ENCODE data around the gene L3MBTL4.

The L3MBTL4 gene

GRCh38 chr18:6413579-6414117 is 1.1 kb downstream of the L3MBTL4 start:
- no peak for TF ChIP-seq YY1 (IDR thresholded peaks at IDR 0.05; ENCODE audit: low read depth)
- no peak for TF ChIP-seq ZBTB7A (IDR thresholded peaks at IDR 0.05; ENCODE audit: low read depth)
- TF ChIP-seq MAX (IDR thresholded peaks at IDR 0.05): no peak
- TF ChIP-seq REST (IDR thresholded peaks at IDR 0.05; ENCODE audit: low read depth): no peak
- TF ChIP-seq NFIC (IDR thresholded peaks at IDR 0.05): no peak
- no peak for TF ChIP-seq TEAD4 (IDR thresholded peaks at IDR 0.05)
- no peak for TF ChIP-seq FOXM1 (IDR thresholded peaks at IDR 0.05; ENCODE audit: borderline replicate concordance, low read depth)
- no peak for TF ChIP-seq USF1 (IDR thresholded peaks at IDR 0.05)
- TF ChIP-seq TCF12 (IDR thresholded peaks at IDR 0.05; ENCODE audit: low read depth): no peak
- TF ChIP-seq CEBPB (IDR thresholded peaks at IDR 0.05): no peak
- no peak for TF ChIP-seq EP300 (IDR thresholded peaks at IDR 0.05; ENCODE audit: borderline replicate concordance)
- TF ChIP-seq TAF1 (IDR thresholded peaks at IDR 0.05; ENCODE audit: low read depth): no peak
- no peak for TF ChIP-seq CREB1 (IDR thresholded peaks at IDR 0.05; ENCODE audit: low read depth)
- no peak for TF ChIP-seq EGR1 (IDR thresholded peaks at IDR 0.05)
- TF ChIP-seq RAD21 (IDR thresholded peaks at IDR 0.05; ENCODE audit: low read depth): no peak

- TF ChIP-seq EP300 (IDR thresholded peaks at IDR 0.05; ENCODE audit: borderline replicate concordance): no peak
- no peak for TF ChIP-seq TCF12 (IDR thresholded peaks at IDR 0.05; ENCODE audit: low read depth)
- TF ChIP-seq YY1 (IDR thresholded peaks at IDR 0.05; ENCODE audit: low read depth): no peak
- TF ChIP-seq REST (IDR thresholded peaks at IDR 0.05; ENCODE audit: low read depth): no peak
- TF ChIP-seq ZBTB7A (IDR thresholded peaks at IDR 0.05; ENCODE audit: low read depth): no peak
- TF ChIP-seq EGR1 (IDR thresholded peaks at IDR 0.05): no peak
- TF ChIP-seq CEBPB (IDR thresholded peaks at IDR 0.05): no peak
- TF ChIP-seq TAF1 (IDR thresholded peaks at IDR 0.05; ENCODE audit: low read depth): no peak
- TF ChIP-seq FOXM1 (IDR thresholded peaks at IDR 0.05; ENCODE audit: borderline replicate concordance, low read depth): no peak
- no peak for TF ChIP-seq USF1 (IDR thresholded peaks at IDR 0.05)
- no peak for TF ChIP-seq MAX (IDR thresholded peaks at IDR 0.05)
- TF ChIP-seq CREB1 (IDR thresholded peaks at IDR 0.05; ENCODE audit: low read depth): no peak
- no peak for TF ChIP-seq RAD21 (IDR thresholded peaks at IDR 0.05; ENCODE audit: low read depth)
- TF ChIP-seq NFIC (IDR thresholded peaks at IDR 0.05): no peak
- no peak for TF ChIP-seq TEAD4 (IDR thresholded peaks at IDR 0.05)
Measured at GRCh38 chr18:6412933-6413472, 1.7 kb downstream of the L3MBTL4 start.

GRCh38 chr18:6411382-6411781 is 3.3 kb downstream of the L3MBTL4 start:
- no peak for TF ChIP-seq TAF1 (IDR thresholded peaks at IDR 0.05; ENCODE audit: low read depth)
- no peak for TF ChIP-seq REST (IDR thresholded peaks at IDR 0.05; ENCODE audit: low read depth)
- no peak for TF ChIP-seq CEBPB (IDR thresholded peaks at IDR 0.05)
- no peak for TF ChIP-seq TCF12 (IDR thresholded peaks at IDR 0.05; ENCODE audit: low read depth)
- no peak for TF ChIP-seq FOXM1 (IDR thresholded peaks at IDR 0.05; ENCODE audit: borderline replicate concordance, low read depth)
- TF ChIP-seq EP300 (IDR thresholded peaks at IDR 0.05; ENCODE audit: borderline replicate concordance): no peak
- no peak for TF ChIP-seq EGR1 (IDR thresholded peaks at IDR 0.05)
- no peak for TF ChIP-seq CREB1 (IDR thresholded peaks at IDR 0.05; ENCODE audit: low read depth)

GRCh38 chr18:6409933-6410332 is 4.8 kb downstream of the L3MBTL4 start:
- TF ChIP-seq TCF12 (IDR thresholded peaks at IDR 0.05; ENCODE audit: low read depth): no peak
- no peak for TF ChIP-seq TEAD4 (IDR thresholded peaks at IDR 0.05)
- TF ChIP-seq EP300 (IDR thresholded peaks at IDR 0.05; ENCODE audit: borderline replicate concordance): no peak
- no peak for TF ChIP-seq YY1 (IDR thresholded peaks at IDR 0.05; ENCODE audit: low read depth)
- TF ChIP-seq REST (IDR thresholded peaks at IDR 0.05; ENCODE audit: low read depth): no peak
- no peak for TF ChIP-seq ZBTB7A (IDR thresholded peaks at IDR 0.05; ENCODE audit: low read depth)
- TF ChIP-seq TAF1 (IDR thresholded peaks at IDR 0.05; ENCODE audit: low read depth): no peak
- TF ChIP-seq USF1 (IDR thresholded peaks at IDR 0.05): no peak
- TF ChIP-seq RAD21 (IDR thresholded peaks at IDR 0.05; ENCODE audit: low read depth): no peak
- TF ChIP-seq EGR1 (IDR thresholded peaks at IDR 0.05): no peak
- no peak for TF ChIP-seq CEBPB (IDR thresholded peaks at IDR 0.05)
- TF ChIP-seq NFIC (IDR thresholded peaks at IDR 0.05): no peak
- TF ChIP-seq CREB1 (IDR thresholded peaks at IDR 0.05; ENCODE audit: low read depth): no peak
- TF ChIP-seq FOXM1 (IDR thresholded peaks at IDR 0.05; ENCODE audit: borderline replicate concordance, low read depth): no peak
- TF ChIP-seq MAX (IDR thresholded peaks at IDR 0.05): no peak
